KBM-7 (cell line): Measurements from ENCODE around the gene TRPM4.
"Not testable (repeated sequence)": the region's sequence is repeated elsewhere in the genome, so short reads cannot be mapped to it uniquely, and the experiment has no call there.

Experiments used
- DNase-seq: peaks from one replicate; pipeline ENCODE4 v3.0.0-alpha.2; 2015
- in situ Hi-C: fragments of 300-500 bp; cut with MboI; formaldehyde crosslinking; loops from 2 replicates; pipeline ENCODE4 v1.14.3; 2020; ENCODE audit warnings: low sequenced_read_pairs, low pct_unique_long_range_greater_than_20kb, mixed read lengths

The TRPM4 gene

GRCh38 chr19:49157445-49158224 is at the start of gene TRPM4:
Gene TRPM4 (plus strand): TSS chr19:49157792. CDS start chr19:49157867, 75 bp downstream.
- DNase-seq = peak; percentile 71
- in situ Hi-C loops = no loop called here

GRCh38 chr19:49109051-49109450 is 48.5 kb upstream of the TRPM4 start:
- in situ Hi-C loops = no loop called here
- no peak for DNase-seq

- DNase-seq = no peak
- in situ Hi-C loops = no loop called here
Measured at GRCh38 chr19:49109569-49110233, 47.9 kb upstream of the TRPM4 start.

GRCh38 chr19:49110567-49110966 is 47.0 kb upstream of the TRPM4 start:
- in situ Hi-C loops = no loop called here
- no peak for DNase-seq

GRCh38 chr19:49111218-49111998 is 46.2 kb upstream of the TRPM4 start:
- in situ Hi-C loops = no loop called here
- no peak for DNase-seq

- DNase-seq = peak; percentile 78
- in situ Hi-C loops = no loop called here
Measured at GRCh38 chr19:49113762-49114629, 43.6 kb upstream of the TRPM4 start, which contains the start of gene LIN7B. Gene LIN7B (plus strand): TSS chr19:49114370. CDS start chr19:49114405, 35 bp downstream.

- in situ Hi-C loops = no loop called here
- peak; percentile 69 for DNase-seq
Measured at GRCh38 chr19:49114630-49115363, 42.8 kb upstream of the TRPM4 start.

- in situ Hi-C loops = no loop called here
- DNase-seq = peak; percentile 76
Measured at GRCh38 chr19:49116544-49116943, 41.0 kb upstream of the TRPM4 start.

GRCh38 chr19:49117677-49118564 is 39.7 kb upstream of the TRPM4 start:
- no peak for DNase-seq
- in situ Hi-C loops = no loop called here

GRCh38 chr19:49118565-49119410 is 38.8 kb upstream of the TRPM4 start, which contains the start of gene C19orf73:
Gene C19orf73 (minus strand): TSS chr19:49119143. CDS start chr19:49119022, 121 bp downstream.
- in situ Hi-C loops = no loop called here
- DNase-seq = peak; percentile 97

GRCh38 chr19:49119411-49120324 is 37.9 kb upstream of the TRPM4 start, which contains the start of gene PPFIA3:
Gene PPFIA3 (plus strand): TSS chr19:49119544. CDS start chr19:49127874, 8,330 bp downstream.
- in situ Hi-C loops = no loop called here
- DNase-seq = no peak

- no peak for DNase-seq
- in situ Hi-C loops = no loop called here
Measured at GRCh38 chr19:49120325-49120683, 37.3 kb upstream of the TRPM4 start.

- in situ Hi-C loops = no loop called here
- DNase-seq = no peak
Measured at GRCh38 chr19:49120868-49121267, 36.7 kb upstream of the TRPM4 start.

- DNase-seq, in situ Hi-C loops: not testable (repeated sequence)
Measured at GRCh38 chr19:49121841-49122240, 35.8 kb upstream of the TRPM4 start.

- DNase-seq, in situ Hi-C loops: not testable (repeated sequence)
Measured at GRCh38 chr19:49123285-49123684, 34.3 kb upstream of the TRPM4 start.
